Measurements from ENCODE around the gene PGPEP1.
"Not testable (repeated sequence)": the region's sequence is repeated elsewhere in the genome, so short reads cannot be mapped to it uniquely, and the experiment has no call there.

PGPEP1 gene

GRCh38 chr19:18320865-18321733 lies 19.3 kb upstream of the PGPEP1 start:
- no peaks in the 10 kb centered on the region for H3K27me3 ChIP-seq (ENCODE audit: insufficient read depth, low read length)
- no peaks in the 10 kb centered on the region for H3K36me3 ChIP-seq (ENCODE audit: insufficient read depth, low read length)
- H3K4me1 ChIP-seq (ENCODE audit: control insufficient read depth, insufficient read depth, low read length, unreplicated experiment) = peaks cover 14% of the 10 kb centered on the region
- H3K4me3 ChIP-seq (ENCODE audit: low read depth, low read length) = peak overlapping the region; percentile 87
- no peak overlapping the region for H3K27ac ChIP-seq (ENCODE audit: low read depth, low read length)
- H3K79me2 ChIP-seq (ENCODE audit: control insufficient read depth, insufficient read depth, low read length, unreplicated experiment) = peaks cover 38% of the 10 kb centered on the region
- no peak overlapping the region for H2AFZ ChIP-seq (ENCODE audit: low read length, unreplicated experiment)

- Histone ChIP-seq H2AFZ (ENCODE audit: low read length, unreplicated experiment) (no peak overlapping the region), H3K79me2 (ENCODE audit: control insufficient read depth, insufficient read depth, low read length, unreplicated experiment) (peaks cover 38% of the 10 kb centered on the region), H3K4me3 (ENCODE audit: low read depth, low read length) (peak overlapping the region; percentile 87)
Measured at GRCh38 chr19:18321734-18322102, 18.7 kb upstream of the PGPEP1 start.

GRCh38 chr19:18322318-18322758 lies 18.1 kb upstream of the PGPEP1 start:
- peaks cover 14% of the 10 kb centered on the region for H3K4me1 ChIP-seq (ENCODE audit: control insufficient read depth, insufficient read depth, low read length, unreplicated experiment)
- peaks cover 38% of the 10 kb centered on the region for H3K79me2 ChIP-seq (ENCODE audit: control insufficient read depth, insufficient read depth, low read length, unreplicated experiment)

More at GRCh38 chr19:18321734-18322102, 18.7 kb upstream of the PGPEP1 start:
- H3K27me3 ChIP-seq (ENCODE audit: insufficient read depth, low read length) = no peaks in the 10 kb centered on the region
- peaks cover 14% of the 10 kb centered on the region for H3K4me1 ChIP-seq (ENCODE audit: control insufficient read depth, insufficient read depth, low read length, unreplicated experiment)
- peak overlapping the region; percentile 70 for H3K27ac ChIP-seq (ENCODE audit: low read depth, low read length)
- no peaks in the 10 kb centered on the region for H3K36me3 ChIP-seq (ENCODE audit: insufficient read depth, low read length)

GRCh38 chr19:18322759-18323460 lies 17.5 kb upstream of the PGPEP1 start, which contains the start of gene LSM4:
Gene LSM4 (minus strand): TSS chr19:18323076. CDS start chr19:18323020, 56 bp downstream.
- no peaks in the 10 kb centered on the region for H3K36me3 ChIP-seq (ENCODE audit: insufficient read depth, low read length)
- H3K4me1 ChIP-seq (ENCODE audit: control insufficient read depth, insufficient read depth, low read length, unreplicated experiment) = peaks cover 14% of the 10 kb centered on the region
- H3K4me3 ChIP-seq (ENCODE audit: low read depth, low read length) = peak within 1 kb of the TSS; percentile 87
- no peaks in the 10 kb centered on the region for H3K27me3 ChIP-seq (ENCODE audit: insufficient read depth, low read length)
- H3K79me2 ChIP-seq (ENCODE audit: control insufficient read depth, insufficient read depth, low read length, unreplicated experiment) = peaks cover 38% of the 10 kb centered on the region
- H3K27ac ChIP-seq (ENCODE audit: low read depth, low read length) = peak within 1 kb of the TSS; percentile 70
- H2AFZ ChIP-seq (ENCODE audit: low read length, unreplicated experiment) = peak within 1 kb of the TSS; percentile 19

More at GRCh38 chr19:18322318-18322758, 18.1 kb upstream of the PGPEP1 start:
- Histone ChIP-seq H3K4me3 (ENCODE audit: low read depth, low read length) (peak overlapping the region; percentile 87), H3K36me3 (ENCODE audit: insufficient read depth, low read length) (no peaks in the 10 kb centered on the region), H2AFZ (ENCODE audit: low read length, unreplicated experiment) (peak overlapping the region; percentile 6), H3K27me3 (ENCODE audit: insufficient read depth, low read length) (no peaks in the 10 kb centered on the region), H3K27ac (ENCODE audit: low read depth, low read length) (peak overlapping the region; percentile 70)

- H3K36me3 ChIP-seq (ENCODE audit: insufficient read depth, low read length); H2AFZ ChIP-seq (ENCODE audit: low read length, unreplicated experiment); H3K27me3 ChIP-seq (ENCODE audit: insufficient read depth, low read length); H3K27ac ChIP-seq (ENCODE audit: low read depth, low read length); H3K4me3 ChIP-seq (ENCODE audit: low read depth, low read length): not testable (repeated sequence)
- H3K4me1 ChIP-seq (ENCODE audit: control insufficient read depth, insufficient read depth, low read length, unreplicated experiment) = peaks cover 20% of the 10 kb centered on the region
- H3K79me2 ChIP-seq (ENCODE audit: control insufficient read depth, insufficient read depth, low read length, unreplicated experiment) = peaks cover 33% of the 10 kb centered on the region
Measured at GRCh38 chr19:18324373-18324731, 16.0 kb upstream of the PGPEP1 start.

- Histone ChIP-seq H3K36me3 (ENCODE audit: insufficient read depth, low read length) (no peaks in the 10 kb centered on the region), H3K27ac (ENCODE audit: low read depth, low read length) (no peak overlapping the region), H2AFZ (ENCODE audit: low read length, unreplicated experiment) (no peak overlapping the region), H3K27me3 (ENCODE audit: insufficient read depth, low read length) (no peaks in the 10 kb centered on the region), H3K79me2 (ENCODE audit: control insufficient read depth, insufficient read depth, low read length, unreplicated experiment) (peaks cover 9% of the 10 kb centered on the region), H3K4me3 (ENCODE audit: low read depth, low read length) (no peak overlapping the region), H3K4me1 (ENCODE audit: control insufficient read depth, insufficient read depth, low read length, unreplicated experiment) (peaks cover 10% of the 10 kb centered on the region)
Measured at GRCh38 chr19:18326772-18327171, 13.6 kb upstream of the PGPEP1 start.

GRCh38 chr19:18328340-18329034 lies 11.9 kb upstream of the PGPEP1 start:
- H3K4me1 ChIP-seq (ENCODE audit: control insufficient read depth, insufficient read depth, low read length, unreplicated experiment) = peaks cover 7% of the 10 kb centered on the region
- H3K79me2 ChIP-seq (ENCODE audit: control insufficient read depth, insufficient read depth, low read length, unreplicated experiment) = no peaks in the 10 kb centered on the region
- H3K36me3 ChIP-seq (ENCODE audit: insufficient read depth, low read length) = no peaks in the 10 kb centered on the region
- peak overlapping the region; percentile 73 for H2AFZ ChIP-seq (ENCODE audit: low read length, unreplicated experiment)
- H3K4me3 ChIP-seq (ENCODE audit: low read depth, low read length) = peak overlapping the region; percentile 69
- peak overlapping the region; percentile 33 for H3K27ac ChIP-seq (ENCODE audit: low read depth, low read length)
- H3K27me3 ChIP-seq (ENCODE audit: insufficient read depth, low read length) = no peaks in the 10 kb centered on the region

GRCh38 chr19:18329035-18329376 lies 11.4 kb upstream of the PGPEP1 start:
- Histone ChIP-seq H3K79me2 (ENCODE audit: control insufficient read depth, insufficient read depth, low read length, unreplicated experiment) (no peaks in the 10 kb centered on the region), H3K36me3 (ENCODE audit: insufficient read depth, low read length) (no peaks in the 10 kb centered on the region), H3K4me1 (ENCODE audit: control insufficient read depth, insufficient read depth, low read length, unreplicated experiment) (peaks cover 7% of the 10 kb centered on the region), H3K27ac (ENCODE audit: low read depth, low read length) (peak overlapping the region; percentile 33; the same call in 1 of the 2 replicates), H3K4me3 (ENCODE audit: low read depth, low read length) (peak overlapping the region; percentile 69), H2AFZ (ENCODE audit: low read length, unreplicated experiment) (peak overlapping the region; percentile 73), H3K27me3 (ENCODE audit: insufficient read depth, low read length) (no peaks in the 10 kb centered on the region)

GRCh38 chr19:18330868-18331267 lies 9.5 kb upstream of the PGPEP1 start:
- H3K27ac ChIP-seq (ENCODE audit: low read depth, low read length) = no peak overlapping the region
- no peak overlapping the region for H2AFZ ChIP-seq (ENCODE audit: low read length, unreplicated experiment)
- H3K4me3 ChIP-seq (ENCODE audit: low read depth, low read length) = no peak overlapping the region
- no peaks in the 10 kb centered on the region for H3K36me3 ChIP-seq (ENCODE audit: insufficient read depth, low read length)
- H3K27me3 ChIP-seq (ENCODE audit: insufficient read depth, low read length) = no peaks in the 10 kb centered on the region
- H3K79me2 ChIP-seq (ENCODE audit: control insufficient read depth, insufficient read depth, low read length, unreplicated experiment) = no peaks in the 10 kb centered on the region
- peaks cover 7% of the 10 kb centered on the region for H3K4me1 ChIP-seq (ENCODE audit: control insufficient read depth, insufficient read depth, low read length, unreplicated experiment)

- Histone ChIP-seq H2AFZ (ENCODE audit: low read length, unreplicated experiment) (no peak overlapping the region), H3K27ac (ENCODE audit: low read depth, low read length) (no peak overlapping the region), H3K79me2 (ENCODE audit: control insufficient read depth, insufficient read depth, low read length, unreplicated experiment) (no peaks in the 10 kb centered on the region), H3K27me3 (ENCODE audit: insufficient read depth, low read length) (no peaks in the 10 kb centered on the region), H3K36me3 (ENCODE audit: insufficient read depth, low read length) (no peaks in the 10 kb centered on the region), H3K4me1 (ENCODE audit: control insufficient read depth, insufficient read depth, low read length, unreplicated experiment) (peaks cover 7% of the 10 kb centered on the region), H3K4me3 (ENCODE audit: low read depth, low read length) (no peak overlapping the region)
Measured at GRCh38 chr19:18332917-18333530, 7.4 kb upstream of the PGPEP1 start.

All from ACC112 (cell line).